ENCODE measurements around the gene AAK1. TPM values are rescaled to one million over a fixed set of nuclear protein-coding genes. Genes with fewer than 3 reads are reported as not detected.

Gene AAK1
- total RNA-seq, 1 donor from 2014 or later: 108 TPM

DNA sequence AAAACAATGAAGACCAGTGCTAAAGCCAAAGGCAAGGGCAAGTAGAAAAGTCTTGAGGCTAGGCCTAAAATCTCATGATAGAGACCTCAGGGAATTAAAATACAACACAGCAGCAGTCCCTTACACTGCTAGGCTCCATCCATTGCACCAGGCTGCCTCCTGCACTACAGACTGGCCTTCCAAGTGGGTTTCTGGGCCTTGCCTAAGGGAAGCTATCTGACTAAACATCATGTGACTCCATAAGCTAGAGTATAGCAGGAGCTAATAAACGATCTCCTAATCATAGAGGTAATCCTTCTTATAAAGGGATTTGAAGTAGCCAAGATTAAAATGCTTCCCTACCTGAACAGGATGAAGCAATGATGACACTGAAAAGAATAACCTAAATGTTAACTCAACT lies 128.7 kb downstream of the AAK1 start:
- H3K36me3 ChIP-seq (ENCODE audit: insufficient read depth, low read length): peaks cover 45% of the 10 kb centered on the region

DNA sequence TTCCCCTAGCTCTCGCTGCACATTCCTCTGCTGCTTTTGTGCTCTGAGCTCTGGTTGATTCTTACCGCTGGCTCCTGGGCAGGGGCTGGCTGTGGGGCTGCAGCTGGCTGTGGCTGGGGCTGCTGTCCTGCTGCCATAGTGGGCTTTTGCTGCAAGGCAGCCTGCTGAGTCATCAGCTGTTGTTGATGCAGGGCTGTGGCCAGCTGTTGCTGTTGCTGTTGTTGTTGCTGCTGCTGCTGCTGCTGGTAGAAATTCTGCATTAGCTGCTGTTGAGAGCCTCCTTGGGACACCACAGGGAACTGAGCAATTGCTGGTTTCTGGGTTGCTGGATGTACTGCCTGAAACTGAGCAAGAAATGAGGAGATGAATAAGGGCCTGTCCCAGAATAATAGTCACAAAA lies 129.1 kb downstream of the AAK1 start:
- H3K36me3 Mint-ChIP-seq (ENCODE audit: low read depth, unreplicated experiment): peaks cover 34% of the 10 kb centered on the region
- peak overlapping the region; percentile 7 for H3K27ac ChIP-seq (ENCODE audit: low read depth, low read length)

More for the DNA sequence above, 128.7 kb downstream of the AAK1 start:
- no peak overlapping the region for H3K9ac ChIP-seq (ENCODE audit: low read length)
- H3K4me1 ChIP-seq (ENCODE audit: insufficient read depth, low read length): peaks cover 10% of the 10 kb centered on the region
- peaks cover 13% of the 10 kb centered on the region for H3K4me1 Mint-ChIP-seq (ENCODE audit: low read depth, unreplicated experiment)
- peak overlapping the region; percentile 79 for H3K27ac Mint-ChIP-seq (ENCODE audit: unreplicated experiment)
- DNase-seq (ENCODE audit: low read depth) (no peak), FAIRE-seq (no peak)
- no peak overlapping the region for H2AFZ ChIP-seq (ENCODE audit: low read depth, low read length)
- H3K36me3 Mint-ChIP-seq (ENCODE audit: low read depth, unreplicated experiment): peaks cover 33% of the 10 kb centered on the region
- H3K4me3 ChIP-seq (ENCODE audit: insufficient read depth, low read depth, low read length): no peak overlapping the region
- H3K4me3 Mint-ChIP-seq (ENCODE audit: unreplicated experiment): no peak overlapping the region
- no peaks in the 10 kb centered on the region for H3K79me2 ChIP-seq (ENCODE audit: insufficient read depth, low read length)
- H3K9me3 Mint-ChIP-seq (ENCODE audit: unreplicated experiment): peaks cover 1% of the 10 kb centered on the region
- H4K20me1 ChIP-seq (ENCODE audit: insufficient read depth, low read length): peaks cover 21% of the 10 kb centered on the region
- no peaks in the 10 kb centered on the region for H3K9me3 ChIP-seq (ENCODE audit: insufficient read depth, low read depth, low read length)
- H3K27me3 Mint-ChIP-seq (ENCODE audit: low read depth, unreplicated experiment): no peaks in the 10 kb centered on the region
- H3K27me3 ChIP-seq (ENCODE audit: insufficient read depth, low read length): no peaks in the 10 kb centered on the region
- TF ChIP-seq, protein P1, sequence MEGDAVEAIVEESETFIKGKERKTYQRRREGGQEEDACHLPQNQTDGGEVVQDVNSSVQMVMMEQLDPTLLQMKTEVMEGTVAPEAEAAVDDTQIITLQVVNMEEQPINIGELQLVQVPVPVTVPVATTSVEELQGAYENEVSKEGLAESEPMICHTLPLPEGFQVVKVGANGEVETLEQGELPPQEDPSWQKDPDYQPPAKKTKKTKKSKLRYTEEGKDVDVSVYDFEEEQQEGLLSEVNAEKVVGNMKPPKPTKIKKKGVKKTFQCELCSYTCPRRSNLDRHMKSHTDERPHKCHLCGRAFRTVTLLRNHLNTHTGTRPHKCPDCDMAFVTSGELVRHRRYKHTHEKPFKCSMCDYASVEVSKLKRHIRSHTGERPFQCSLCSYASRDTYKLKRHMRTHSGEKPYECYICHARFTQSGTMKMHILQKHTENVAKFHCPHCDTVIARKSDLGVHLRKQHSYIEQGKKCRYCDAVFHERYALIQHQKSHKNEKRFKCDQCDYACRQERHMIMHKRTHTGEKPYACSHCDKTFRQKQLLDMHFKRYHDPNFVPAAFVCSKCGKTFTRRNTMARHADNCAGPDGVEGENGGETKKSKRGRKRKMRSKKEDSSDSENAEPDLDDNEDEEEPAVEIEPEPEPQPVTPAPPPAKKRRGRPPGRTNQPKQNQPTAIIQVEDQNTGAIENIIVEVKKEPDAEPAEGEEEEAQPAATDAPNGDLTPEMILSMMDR (IDR thresholded peaks at IDR 0.05; ENCODE audit: insufficient read depth, low read depth, low read length): no peak
- TF ChIP-seq EZH2 (IDR thresholded peaks at IDR 0.05; ENCODE audit: insufficient read depth, low read length): no peak
- peak overlapping the region; percentile 7 for H3K27ac ChIP-seq (ENCODE audit: low read depth, low read length)
- peak overlapping the region; percentile 8 for H3K4me2 ChIP-seq (ENCODE audit: low read length)

DNA sequence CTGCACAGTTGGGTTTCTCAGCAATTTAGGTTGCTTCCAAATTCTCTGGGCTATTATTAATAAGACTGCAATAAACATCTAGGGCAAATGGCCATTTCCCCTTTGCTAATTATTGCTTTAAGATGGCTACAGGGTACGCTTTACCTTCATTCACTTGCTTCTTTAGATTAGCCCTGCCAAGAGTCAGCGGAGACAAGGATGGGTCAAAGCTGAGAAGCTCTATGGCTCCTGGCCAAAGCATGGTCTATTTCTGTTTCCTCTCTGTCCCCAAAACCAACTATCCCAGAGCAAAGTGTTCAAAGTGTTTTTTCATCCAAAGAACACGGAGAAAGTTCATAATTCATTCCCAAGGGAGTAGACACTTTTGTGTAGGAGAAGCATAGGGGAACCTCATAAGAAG lies 131.1 kb downstream of the AAK1 start:
- Histone ChIP-seq H3K79me2 (ENCODE audit: insufficient read depth, low read length) (no peaks in the 10 kb centered on the region), H3K27ac (ENCODE audit: low read depth, low read length) (no peak overlapping the region), H3K4me3 (ENCODE audit: insufficient read depth, low read depth, low read length) (no peak overlapping the region), H3K4me2 (ENCODE audit: low read length) (no peak overlapping the region), H3K4me1 (ENCODE audit: insufficient read depth, low read length) (peaks cover 10% of the 10 kb centered on the region), H3K27me3 (ENCODE audit: insufficient read depth, low read length) (no peaks in the 10 kb centered on the region), H3K36me3 (ENCODE audit: insufficient read depth, low read length) (peaks cover 35% of the 10 kb centered on the region), H3K9ac (ENCODE audit: low read length) (no peak overlapping the region), H4K20me1 (ENCODE audit: insufficient read depth, low read length) (peaks cover 25% of the 10 kb centered on the region), H3K9me3 (ENCODE audit: insufficient read depth, low read depth, low read length) (no peaks in the 10 kb centered on the region), H2AFZ (ENCODE audit: low read depth, low read length) (no peak overlapping the region)
- Mint-ChIP-seq H3K36me3 (ENCODE audit: low read depth, unreplicated experiment) (peaks cover 26% of the 10 kb centered on the region), H3K4me1 (ENCODE audit: low read depth, unreplicated experiment) (peaks cover 18% of the 10 kb centered on the region), H3K4me3 (ENCODE audit: unreplicated experiment) (no peak overlapping the region), H3K9me3 (ENCODE audit: unreplicated experiment) (peaks cover 1% of the 10 kb centered on the region), H3K27ac (ENCODE audit: unreplicated experiment) (no peak overlapping the region), H3K27me3 (ENCODE audit: low read depth, unreplicated experiment) (no peaks in the 10 kb centered on the region)
- DNase-seq (ENCODE audit: low read depth) (no peak), FAIRE-seq (no peak)
- TF ChIP-seq, protein P1 (IDR thresholded peaks at IDR 0.05; ENCODE audit: insufficient read depth, low read depth, low read length): no peak
- TF ChIP-seq EZH2 (IDR thresholded peaks at IDR 0.05; ENCODE audit: insufficient read depth, low read length): no peak

More for the DNA sequence above, 129.1 kb downstream of the AAK1 start:
- FAIRE-seq (no peak), DNase-seq (ENCODE audit: low read depth) (peak; percentile 83)
- H3K4me1 ChIP-seq (ENCODE audit: insufficient read depth, low read length): peaks cover 10% of the 10 kb centered on the region
- H3K27me3 ChIP-seq (ENCODE audit: insufficient read depth, low read length): no peaks in the 10 kb centered on the region
- Mint-ChIP-seq H3K27me3 (ENCODE audit: low read depth, unreplicated experiment) (no peaks in the 10 kb centered on the region), H3K9me3 (ENCODE audit: unreplicated experiment) (peaks cover 1% of the 10 kb centered on the region), H3K4me1 (ENCODE audit: low read depth, unreplicated experiment) (peaks cover 13% of the 10 kb centered on the region), H3K4me3 (ENCODE audit: unreplicated experiment) (peak overlapping the region; percentile 55), H3K27ac (ENCODE audit: unreplicated experiment) (peak overlapping the region; percentile 79)
- H3K79me2 ChIP-seq (ENCODE audit: insufficient read depth, low read length): no peaks in the 10 kb centered on the region
- H3K4me2 ChIP-seq (ENCODE audit: low read length): peak overlapping the region; percentile 8
- peaks cover 21% of the 10 kb centered on the region for H4K20me1 ChIP-seq (ENCODE audit: insufficient read depth, low read length)
- H3K9ac ChIP-seq (ENCODE audit: low read length): no peak overlapping the region
- no peak overlapping the region for H3K4me3 ChIP-seq (ENCODE audit: insufficient read depth, low read depth, low read length)
- TF ChIP-seq, protein P1 (IDR thresholded peaks at IDR 0.05; ENCODE audit: insufficient read depth, low read depth, low read length): no peak
- TF ChIP-seq EZH2 (IDR thresholded peaks at IDR 0.05; ENCODE audit: insufficient read depth, low read length): no peak
- no peaks in the 10 kb centered on the region for H3K9me3 ChIP-seq (ENCODE audit: insufficient read depth, low read depth, low read length)
- no peak overlapping the region for H2AFZ ChIP-seq (ENCODE audit: low read depth, low read length)
- peaks cover 46% of the 10 kb centered on the region for H3K36me3 ChIP-seq (ENCODE audit: insufficient read depth, low read length)

Data from astrocyte (in vitro differentiated cells and primary cell).